IMR-90 (cell line): Measurements from ENCODE around the gene WDCP. TPM values are rescaled to one million over a fixed set of nuclear protein-coding genes. Genes with fewer than 3 reads are reported as not detected.
A peak's percentile ranks its signal among the peaks of the same experiment; 100 is the strongest.

Experiments used
- ATAC-seq: fragments of 200-7000 bp; cut with Tn5 transposase; 2 replicates; pipeline ENCODE4 v1.9.1; 2020; ENCODE audit warnings: low read depth, mild to moderate bottlenecking, moderate library complexity
- BruUV-seq: library from RNA; stranded (reverse); fragments of 400-500 nt; replicated peaks from 2 replicates; lab custom pipeline; 2021; lab: Mats Ljungman, UMichigan
- CTCF ChIA-PET: fragments of 300-600 bp; formaldehyde crosslinking; extraction: SDS; loops from one replicate; lab custom pipeline; 2021; ENCODE audit warnings: antibody characterized with exemption; lab: Yijun Ruan, JAX
- POLR2A ChIA-PET: fragments of 300-600 bp; sonication (Branson Sonifier 250); formaldehyde crosslinking; loops from one replicate; lab custom pipeline; 2022; ENCODE audit warnings: antibody characterized with exemption; ENCODE audit not compliant: unreplicated experiment; lab: Charles Lee
- DNase-seq: peaks from one replicate; pipeline ENCODE4 v3.0.0; 2013
- H2AFZ ChIP-seq: replicated peaks from 2 replicates; pipeline ENCODE3; 2013; ENCODE audit warnings: low read length, mild to moderate bottlenecking; ENCODE audit not compliant: poor library complexity
- H2AK5ac ChIP-seq: 2 replicates; pipeline ENCODE4 v1.6.1; 2013; ENCODE audit warnings: low read depth, low read length, inconsistent platforms
- H2AK9ac ChIP-seq: replicated peaks from 2 replicates; pipeline ENCODE3; 2013; ENCODE audit warnings: mild to moderate bottlenecking, low read depth, low read length, moderate library complexity; ENCODE audit not compliant: poor library complexity
- H2BK120ac ChIP-seq: 2 replicates; pipeline ENCODE4 v1.6.1; 2013; ENCODE audit warnings: low read depth, low read length, inconsistent platforms
- H2BK15ac ChIP-seq: 3 replicates; pipeline ENCODE4 v1.6.1; 2013; ENCODE audit warnings: low read depth, low read length, inconsistent platforms
- H2BK20ac ChIP-seq: 2 replicates; pipeline ENCODE4 v1.6.1; 2013; ENCODE audit warnings: low read depth, mild to moderate bottlenecking, inconsistent platforms, low read length, moderate library complexity
- H2BK5ac ChIP-seq: 2 replicates; pipeline ENCODE4 v1.6.1; 2013; ENCODE audit warnings: mild to moderate bottlenecking, low read depth, low read length, inconsistent platforms; ENCODE audit not compliant: poor library complexity, severe bottlenecking
- H3K14ac ChIP-seq: replicated peaks from 2 replicates; pipeline ENCODE4 v1.6.1; 2013; ENCODE audit warnings: low read depth, low read length, inconsistent platforms
- H3K18ac ChIP-seq: 2 replicates; pipeline ENCODE4 v1.6.1; 2013; ENCODE audit warnings: low read depth, low read length, control low read depth
- H3K23ac ChIP-seq: 2 replicates; pipeline ENCODE4 v1.6.1; 2013; ENCODE audit warnings: low read depth, low read length, inconsistent platforms
- H3K27ac ChIP-seq: 2 replicates; pipeline ENCODE4 v1.5.1; 2013; ENCODE audit warnings: mild to moderate bottlenecking, control low read depth, low read length; ENCODE audit not compliant: insufficient read depth
- H3K27me3 ChIP-seq: 2 replicates; pipeline ENCODE4 v1.6.1; 2013; ENCODE audit warnings: low read length; ENCODE audit not compliant: control insufficient read depth, insufficient read depth
- H3K36me3 ChIP-seq: 2 replicates; pipeline ENCODE4 v1.6.1; 2013; ENCODE audit warnings: low read length, mixed read lengths; ENCODE audit not compliant: control insufficient read depth, insufficient read depth
- H3K4ac ChIP-seq: 2 replicates; pipeline ENCODE4 v1.6.1; 2013; ENCODE audit warnings: low read depth, low read length, inconsistent platforms
- H3K4me1 ChIP-seq: 2 replicates; pipeline ENCODE4 v1.6.1; 2013; ENCODE audit warnings: low read length, mixed read lengths; ENCODE audit not compliant: control insufficient read depth, insufficient read depth
- H3K4me2 ChIP-seq: 2 replicates; pipeline ENCODE4 v1.6.1; 2013; ENCODE audit warnings: low read depth, mild to moderate bottlenecking, control low read depth, low read length, moderate library complexity
- H3K4me3 ChIP-seq: 2 replicates; pipeline ENCODE4 v1.5.1; 2013; ENCODE audit warnings: low read depth, mild to moderate bottlenecking, control low read depth, low read length, moderate library complexity; ENCODE audit not compliant: insufficient read depth
- H3K56ac ChIP-seq: 2 replicates; pipeline ENCODE4 v1.6.1; 2013; ENCODE audit warnings: low read length, inconsistent platforms; ENCODE audit not compliant: insufficient read depth; ENCODE audit errors: extremely low read depth
- H3K79me1 ChIP-seq, 2 experiments: 2 replicates each; pipeline ENCODE4 v1.6.1; 2013; ENCODE audit warnings: low read length in 2 of 2, inconsistent platforms in 1 of 2, low read depth in 1 of 2
- H3K9ac ChIP-seq: 2 replicates; pipeline ENCODE4 v1.6.1; 2013; ENCODE audit warnings: low read depth, low read length, control low read depth
- H3K9me1 ChIP-seq: 2 replicates; pipeline ENCODE4 v1.6.1; 2013; ENCODE audit warnings: low read length, inconsistent platforms; ENCODE audit not compliant: insufficient read depth
- H3K9me3 ChIP-seq: 2 replicates; pipeline ENCODE4 v1.6.1; 2013; ENCODE audit warnings: low read length; ENCODE audit not compliant: control insufficient read depth, insufficient read depth
- H4K20me1 ChIP-seq: 2 replicates; pipeline ENCODE4 v1.6.1; 2013; ENCODE audit warnings: low read length, inconsistent platforms; ENCODE audit not compliant: insufficient read depth
- H4K5ac ChIP-seq: 2 replicates; pipeline ENCODE4 v1.6.1; 2013; ENCODE audit warnings: mild to moderate bottlenecking, low read depth, low read length, control low read depth
- H4K8ac ChIP-seq, 2 experiments: 2 replicates each; pipeline ENCODE4 v1.6.1; 2013; ENCODE audit warnings: low read depth in 2 of 2, low read length in 2 of 2, control low read depth in 1 of 2, inconsistent platforms in 1 of 2
- H4K91ac ChIP-seq: 2 replicates; pipeline ENCODE4 v1.6.1; 2013; ENCODE audit warnings: low read depth, low read length, inconsistent platforms; ENCODE audit not compliant: insufficient read depth
- BHLHE40 ChIP-seq: fragments of 150-350 bp; IDR thresholded peaks from 2 replicates; pipeline ENCODE4 v1.6.1; 2016; ENCODE audit warnings: mild to moderate bottlenecking, low read depth, low read length
- CEBPB ChIP-seq: IDR thresholded peaks from 2 replicates; pipeline ENCODE4 v1.6.1; 2012; ENCODE audit warnings: low read depth, low read length, improper control_type of control experiment
- CHD1 ChIP-seq: IDR thresholded peaks from 2 replicates; pipeline ENCODE4 v1.6.1; 2012; ENCODE audit warnings: low read depth, low read length, improper control_type of control experiment
- FOS ChIP-seq: fragments of 150-350 bp; IDR thresholded peaks from 2 replicates; pipeline ENCODE4 v1.6.1; 2016; ENCODE audit warnings: low read depth, low read length
- MXI1 ChIP-seq: IDR thresholded peaks from 2 replicates; pipeline ENCODE4 v1.6.1; 2012; ENCODE audit warnings: low read depth, mild to moderate bottlenecking, low read length, moderate library complexity, borderline replicate concordance
- POLR2A ChIP-seq: IDR thresholded peaks from 2 replicates; pipeline ENCODE4 v1.6.1; 2012; ENCODE audit warnings: mild to moderate bottlenecking, low read depth, low read length
- RAD21 ChIP-seq: IDR thresholded peaks from 2 replicates; pipeline ENCODE4 v1.6.1; 2012; ENCODE audit warnings: low read length, improper control_type of control experiment
- RCOR1 ChIP-seq: IDR thresholded peaks from 2 replicates; pipeline ENCODE4 v1.6.1; 2012; ENCODE audit warnings: mild to moderate bottlenecking, low read length, improper control_type of control experiment; ENCODE audit not compliant: insufficient replicate concordance
- RFX5 ChIP-seq: IDR thresholded peaks from 2 replicates; pipeline ENCODE4 v1.8.0; 2012; ENCODE audit warnings: low read depth, mild to moderate bottlenecking, low read length, moderate library complexity
- SMC3 ChIP-seq: fragments of 150-350 bp; IDR thresholded peaks from 2 replicates; pipeline ENCODE4 v1.6.1; 2016; ENCODE audit warnings: low read depth, mild to moderate bottlenecking, antibody characterized with exemption, low read length, moderate library complexity
- WGBS, 2 experiments: methylation state at CpG; one replicate each; pipeline versions ENCODE4 v1.1.5 to v1.1.7; 2013; ENCODE audit warnings: missing lambda C conversion rate in 2 of 2; ENCODE audit not compliant: insufficient read length in 1 of 2; ENCODE audit errors: extremely low coverage in 2 of 2; 5-methylcytosine and 5-hydroxymethylcytosine counted together
- dilution Hi-C: fragments of 300-500 bp; cut with HindIII; formaldehyde crosslinking; loops from one replicate; pipeline ENCODE4 v1.14.3; 2018; ENCODE audit warnings: low sequenced_read_pairs; ENCODE audit not compliant: unreplicated experiment
- in situ Hi-C: fragments of 300-500 bp; cut with MboI; formaldehyde crosslinking; loops from 3 replicates; pipeline ENCODE4 v1.14.3; 2019; ENCODE audit warnings: low sequenced_read_pairs, inconsistent platforms, mixed read lengths
- intact Hi-C: fragments of 100-400 bp; cut with micrococcal nuclease; formaldehyde crosslinking; loops from 2 replicates; pipeline ENCODE4 v1.10.0; 2022
- polyA plus RNA-seq, 3 experiments: library from polyadenylated mRNA; depleted of rRNA; stranded (reverse); fragments of >200 nt; gene quantifications; 2 replicates each; pipeline ENCODE4 v1.2.3, GENCODE V29; 2012; ENCODE audit warnings: low replicate concordance in 1 of 3
- total RNA-seq: library from RNA; depleted of rRNA; stranded (reverse); fragments of >200 nt; gene quantifications from 2 replicates; pipeline ENCODE4 v1.2.3, GENCODE V29; 2012
- TF ChIP-seq, protein P1 (sequence below): fragments of 150-350 bp; IDR thresholded peaks from 2 replicates; pipeline ENCODE4 v1.6.1; 2017; ENCODE audit warnings: mild to moderate bottlenecking, antibody characterized with exemption, low read length, low read depth
- TF ChIP-seq, protein P2 (sequence below): fragments of 150-350 bp; IDR thresholded peaks from 2 replicates; pipeline ENCODE4 v1.6.1; 2016; ENCODE audit warnings: low read depth, mild to moderate bottlenecking, low read length, moderate library complexity, borderline replicate concordance

WDCP gene
- total and polyA plus RNA-seq, 2 of the 4 experiments (the other 2 are of a cell fraction): 6.8 to 18.6 TPM

DNA sequence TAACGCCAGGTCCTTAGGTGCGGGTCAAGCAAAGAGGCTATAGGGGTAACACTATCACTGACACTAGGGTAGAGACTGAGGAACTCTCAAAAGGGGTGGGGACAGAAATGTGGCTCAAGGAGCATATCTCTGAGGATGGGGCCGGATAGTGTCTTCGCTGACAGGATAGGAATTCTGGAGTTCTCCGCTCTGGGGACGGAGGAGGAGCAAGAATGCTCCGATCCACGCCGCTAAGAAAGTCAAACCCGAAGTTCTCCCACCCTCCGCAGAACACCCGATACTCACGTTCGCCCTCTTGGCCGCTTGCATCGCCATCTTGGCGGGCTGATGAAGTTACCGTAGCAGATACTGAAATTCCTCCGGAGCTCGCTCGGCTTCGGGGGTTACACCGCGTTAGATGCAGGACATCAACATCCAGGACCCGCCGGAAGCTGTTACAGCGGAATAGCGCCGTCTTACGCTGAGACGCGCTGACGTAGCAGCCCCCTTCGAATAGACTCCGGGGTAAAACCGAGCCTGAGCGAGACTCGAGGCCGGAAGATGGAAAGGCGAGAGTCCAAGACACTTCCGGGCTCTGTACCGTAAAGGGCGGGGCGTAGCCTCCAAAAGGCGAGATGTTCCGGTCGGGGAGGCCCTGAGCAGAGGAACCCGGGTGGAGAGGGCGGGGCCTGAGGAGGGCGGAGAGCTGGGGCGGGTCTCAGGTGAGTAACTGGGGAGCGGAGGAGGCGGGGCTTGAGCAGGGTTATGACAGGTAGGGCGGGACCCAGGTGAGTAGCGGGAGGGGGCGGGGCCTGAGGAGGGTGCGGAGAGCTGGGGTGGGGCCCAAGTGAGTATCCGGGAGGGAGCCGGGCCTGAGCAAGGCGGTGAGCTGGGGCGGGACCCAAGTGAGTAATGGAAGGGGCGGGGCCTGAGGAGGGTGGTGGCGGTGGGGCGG is 29.0 kb upstream of the WDCP start, which contains the start of gene SF3B6 (continued):
- TF ChIP-seq RAD21: no peak
- TF ChIP-seq RFX5: no peak
- TF ChIP-seq CEBPB: 0 out of 2 replicates have a peak, but pooled peaks have one; percentile 5
- TF ChIP-seq CHD1: no peak

DNA sequence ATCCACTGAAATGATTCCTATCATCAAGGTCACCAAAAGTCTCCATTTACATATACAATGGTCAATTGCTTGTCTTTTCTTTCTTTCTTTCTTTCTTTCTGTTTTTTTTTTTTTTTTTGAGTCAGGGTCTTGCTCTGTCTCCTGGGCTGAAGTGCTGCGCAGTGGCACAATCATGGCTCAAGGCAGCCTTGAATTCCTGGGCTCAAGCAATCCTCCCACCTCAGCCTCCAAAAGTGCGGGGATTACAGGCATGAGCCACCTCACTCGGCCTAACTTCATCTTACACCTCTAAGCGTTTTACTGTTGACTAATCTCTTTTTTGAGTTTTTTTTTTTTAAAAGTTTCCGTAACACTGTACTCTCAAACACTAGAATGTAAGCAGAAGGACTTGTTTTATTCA is 28.1 kb upstream of the WDCP start:
- POLR2A ChIA-PET: interaction anchor here (0.7 kb wide), 1 partner anchor 9 kb away, joined by 10 read pairs; no protein-coding TSS in a partner anchor
- CTCF ChIA-PET: no interaction called here

More for the DNA sequence above, 28.1 kb upstream of the WDCP start:
- Histone ChIP-seq H3K27ac (no peak overlapping the region), H3K18ac (no peak overlapping the region), H3K27me3 (no peaks in the 10 kb centered on the region), H2BK5ac (no peak overlapping the region), H3K4me2 (peak overlapping the region; percentile 71), H4K5ac (no peak overlapping the region), H3K9me1 (no peaks in the 10 kb centered on the region), H2AK9ac (no peak overlapping the region), H4K20me1 (no peaks in the 10 kb centered on the region; the same call in 1 of the 2 replicates), H2BK15ac (no peak overlapping the region), H3K4me3 (peak overlapping the region; percentile 73), H2BK20ac (no peak overlapping the region), H2AFZ (no peak overlapping the region), H2AK5ac (no peak overlapping the region), H3K23ac (no peak overlapping the region), H3K56ac (no peak overlapping the region), H3K14ac (no peak overlapping the region), H4K8ac (peak overlapping the region in 1 of 2 experiments; percentile 9; a peak in 1 of 4 replicates), H3K4me1 (peaks cover 3% of the 10 kb centered on the region; the same call in 1 of the 2 replicates), H3K9ac (peak overlapping the region; percentile 82; the same call in 1 of the 2 replicates), H3K9me3 (no peaks in the 10 kb centered on the region), H4K91ac (no peak overlapping the region), H2BK120ac (no peak overlapping the region), H3K36me3 (peaks cover 12% of the 10 kb centered on the region), H3K4ac (no peak overlapping the region), H3K79me1 (peaks cover 19 to 40% of the 10 kb centered on the region in 2 experiments; a peak in 3 of 4 replicates)
- dilution Hi-C loops: no loop called here
- TF ChIP-seq FOS (no peak), SMC3 (no peak), RAD21 (no peak), POLR2A (no peak), MXI1 (no peak), RCOR1 (no peak), BHLHE40 (no peak)
- TF ChIP-seq, protein P1, sequence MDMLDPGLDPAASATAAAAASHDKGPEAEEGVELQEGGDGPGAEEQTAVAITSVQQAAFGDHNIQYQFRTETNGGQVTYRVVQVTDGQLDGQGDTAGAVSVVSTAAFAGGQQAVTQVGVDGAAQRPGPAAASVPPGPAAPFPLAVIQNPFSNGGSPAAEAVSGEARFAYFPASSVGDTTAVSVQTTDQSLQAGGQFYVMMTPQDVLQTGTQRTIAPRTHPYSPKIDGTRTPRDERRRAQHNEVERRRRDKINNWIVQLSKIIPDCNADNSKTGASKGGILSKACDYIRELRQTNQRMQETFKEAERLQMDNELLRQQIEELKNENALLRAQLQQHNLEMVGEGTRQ: no peak
- TF ChIP-seq, protein P2, sequence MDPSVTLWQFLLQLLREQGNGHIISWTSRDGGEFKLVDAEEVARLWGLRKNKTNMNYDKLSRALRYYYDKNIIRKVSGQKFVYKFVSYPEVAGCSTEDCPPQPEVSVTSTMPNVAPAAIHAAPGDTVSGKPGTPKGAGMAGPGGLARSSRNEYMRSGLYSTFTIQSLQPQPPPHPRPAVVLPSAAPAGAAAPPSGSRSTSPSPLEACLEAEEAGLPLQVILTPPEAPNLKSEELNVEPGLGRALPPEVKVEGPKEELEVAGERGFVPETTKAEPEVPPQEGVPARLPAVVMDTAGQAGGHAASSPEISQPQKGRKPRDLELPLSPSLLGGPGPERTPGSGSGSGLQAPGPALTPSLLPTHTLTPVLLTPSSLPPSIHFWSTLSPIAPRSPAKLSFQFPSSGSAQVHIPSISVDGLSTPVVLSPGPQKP: no peak
- ATAC-seq: no peak
- no peak for DNase-seq
- in situ Hi-C loops: loop anchor here (10.0 kb wide), 1 partner anchor 250 kb away; no protein-coding TSS in a partner anchor
- intact Hi-C loops: no loop called here
- 100% methylated on average over 1 of the region's 5 CpGs; no CpG with 5 or more reads in 1 of the 2 experiments for WGBS, 2 experiments
- no TSS peak for BruUV-seq
